MM.1S (cell line): ENCODE results near the gene TRMU.
A peak's percentile ranks its signal among the peaks of the same experiment; 100 is the strongest.

Experiments used
- DNase-seq: peaks from one replicate; pipeline ENCODE4 v3.0.0-alpha.2; 2015
- H2AFZ ChIP-seq: fragments of 300-600 bp; sonication (generic); 2 replicates; pipeline ENCODE4 v1.6.0; 2016; ENCODE audit warnings: antibody characterized with exemption, low read length
- H3F3A ChIP-seq: fragments of 300-600 bp; sonication (generic); 2 replicates; pipeline ENCODE4 v1.6.1; 2016; ENCODE audit warnings: mild to moderate bottlenecking, antibody characterized with exemption, low read length, moderate library complexity, mixed read lengths; ENCODE audit not compliant: insufficient read depth
- H3K27ac ChIP-seq: fragments of 300-600 bp; sonication (generic); 2 replicates; pipeline ENCODE4 v1.5.1; 2016; ENCODE audit warnings: mild to moderate bottlenecking, low read length
- H3K27me3 ChIP-seq: fragments of 300-600 bp; sonication (generic); replicated peaks from 2 replicates; pipeline ENCODE4 v1.6.0; 2016; ENCODE audit warnings: low read length; ENCODE audit not compliant: insufficient read depth
- H3K36me3 ChIP-seq: fragments of 300-600 bp; sonication (generic); replicated peaks from 2 replicates; pipeline ENCODE4 v1.6.1; 2016; ENCODE audit warnings: mild to moderate bottlenecking, low read length, mixed read lengths; ENCODE audit not compliant: insufficient read depth
- H3K4me1 ChIP-seq: fragments of 300-600 bp; sonication (generic); 2 replicates; pipeline ENCODE4 v1.6.1; 2016; ENCODE audit warnings: low read length, mixed read lengths
- H3K4me2 ChIP-seq: fragments of 300-600 bp; sonication (generic); 2 replicates; pipeline ENCODE4 v1.6.0; 2016; ENCODE audit warnings: low read depth, low read length
- H3K4me3 ChIP-seq: fragments of 300-600 bp; sonication (generic); 2 replicates; pipeline ENCODE4 v1.5.1; 2016; ENCODE audit warnings: low read length, mixed read lengths
- H3K79me2 ChIP-seq: fragments of 300-600 bp; sonication (generic); 2 replicates; pipeline ENCODE4 v1.6.1; 2016; ENCODE audit warnings: mixed run types, low read length, mixed read lengths
- H3K9ac ChIP-seq: fragments of 300-600 bp; sonication (generic); 2 replicates; pipeline ENCODE4 v1.6.1; 2016; ENCODE audit warnings: low read length, mixed read lengths
- H3K9me2 ChIP-seq: fragments of 300-600 bp; sonication (generic); replicated peaks from 2 replicates; pipeline ENCODE4 v1.6.1; 2016; ENCODE audit warnings: mild to moderate bottlenecking, low read length, mixed read lengths; ENCODE audit not compliant: insufficient read depth
- H3K9me3 ChIP-seq: fragments of 300-600 bp; sonication (generic); replicated peaks from 2 replicates; pipeline ENCODE4 v1.6.1; 2016; ENCODE audit warnings: mild to moderate bottlenecking, low read length, mixed read lengths; ENCODE audit not compliant: insufficient read depth
- H4K20me1 ChIP-seq: fragments of 300-600 bp; sonication (generic); 2 replicates; pipeline ENCODE4 v1.6.1; 2016; ENCODE audit warnings: mild to moderate bottlenecking, low read length, moderate library complexity, mixed read lengths; ENCODE audit not compliant: insufficient read depth
- CTCF ChIP-seq: fragments of 300-600 bp; sonication (generic); IDR thresholded peaks from 2 replicates; pipeline ENCODE4 v1.5.1; 2016; ENCODE audit warnings: antibody characterized with exemption, low read length, mixed read lengths
- EZH2 ChIP-seq: fragments of 300-600 bp; sonication (generic); optimal IDR thresholded peaks from 2 replicates; pipeline ENCODE3; 2017; ENCODE audit warnings: low read depth, mild to moderate bottlenecking, antibody characterized with exemption, low read length, mixed read lengths
- EZH2phosphoT487 ChIP-seq: fragments of 300-600 bp; sonication (generic); IDR thresholded peaks from 2 replicates; pipeline ENCODE4 v1.6.1; 2018; ENCODE audit warnings: antibody characterized with exemption, low read length

Gene TRMU

GRCh38 chr22:46397514-46397913, 62.0 kb downstream of the TRMU start:
- peaks cover 7% of the 10 kb centered on the region; the same call in 1 of the 2 replicates for H3K4me1 ChIP-seq
- H3K9me2 ChIP-seq: no peaks in the 10 kb centered on the region
- no peaks in the 10 kb centered on the region for H3F3A ChIP-seq
- no peak overlapping the region for H3K4me3 ChIP-seq
- no peaks in the 10 kb centered on the region for H4K20me1 ChIP-seq
- no peak for TF ChIP-seq EZH2
- no peak for TF ChIP-seq EZH2phosphoT487
- TF ChIP-seq CTCF: no peak
- H3K27ac ChIP-seq: no peak overlapping the region
- H3K36me3 ChIP-seq: no peaks in the 10 kb centered on the region
- no peak for DNase-seq
- no peak overlapping the region for H3K4me2 ChIP-seq
- no peaks in the 10 kb centered on the region for H3K9me3 ChIP-seq
- no peak overlapping the region for H2AFZ ChIP-seq
- peaks cover 4% of the 10 kb centered on the region; the same call in 1 of the 2 replicates for H3K27me3 ChIP-seq
- no peak overlapping the region for H3K9ac ChIP-seq
- no peaks in the 10 kb centered on the region for H3K79me2 ChIP-seq

- peaks cover 9% of the 10 kb centered on the region; the same call in 1 of the 2 replicates for H3K4me1 ChIP-seq
- no peaks in the 10 kb centered on the region for H4K20me1 ChIP-seq
- no peaks in the 10 kb centered on the region for H3F3A ChIP-seq
- TF ChIP-seq CTCF (no peak), EZH2phosphoT487 (no peak), EZH2 (no peak)
- no peak overlapping the region for H3K9ac ChIP-seq
- H3K9me2 ChIP-seq: no peaks in the 10 kb centered on the region
- no peaks in the 10 kb centered on the region for H3K79me2 ChIP-seq
- H3K36me3 ChIP-seq: no peaks in the 10 kb centered on the region
- H3K4me2 ChIP-seq: no peak overlapping the region
- no peak overlapping the region for H2AFZ ChIP-seq
- H3K9me3 ChIP-seq: no peaks in the 10 kb centered on the region
- H3K4me3 ChIP-seq: no peak overlapping the region
- DNase-seq: no peak
- H3K27ac ChIP-seq: no peak overlapping the region
- H3K27me3 ChIP-seq: peaks cover 4% of the 10 kb centered on the region; the same call in 1 of the 2 replicates
These were observed 62.4 kb downstream of the TRMU start for GRCh38 chr22:46397951-46398350.

GRCh38 chr22:46399251-46400024, 63.9 kb downstream of the TRMU start:
- no peaks in the 10 kb centered on the region for H3K9me2 ChIP-seq
- no peak for TF ChIP-seq EZH2phosphoT487
- TF ChIP-seq CTCF: no peak
- TF ChIP-seq EZH2: no peak

More at GRCh38 chr22:46399251-46400024, 63.9 kb downstream of the TRMU start:
- no peaks in the 10 kb centered on the region for H3F3A ChIP-seq
- no peaks in the 10 kb centered on the region for H3K79me2 ChIP-seq
- no peaks in the 10 kb centered on the region for H3K9me3 ChIP-seq
- no peak overlapping the region for H2AFZ ChIP-seq
- no peaks in the 10 kb centered on the region for H3K36me3 ChIP-seq
- no peak overlapping the region for H3K9ac ChIP-seq
- no peaks in the 10 kb centered on the region for H4K20me1 ChIP-seq
- peaks cover 9% of the 10 kb centered on the region; the same call in 1 of the 2 replicates for H3K4me1 ChIP-seq
- H3K4me2 ChIP-seq: no peak overlapping the region
- DNase-seq: peak; percentile 51
- no peak overlapping the region for H3K4me3 ChIP-seq
- 0 out of 2 replicates have a peak, but pooled peaks cover 2% of the 10 kb centered on the region for H3K27me3 ChIP-seq
- H3K27ac ChIP-seq: peak overlapping the region; percentile 14; the same call in 1 of the 2 replicates
